K562 (cell line): ENCODE measurements around the gene FTSJ3. TPM values are rescaled to one million over a fixed set of nuclear protein-coding genes. Genes with fewer than 3 reads are reported as not detected.

ENCODE experiments used
- ATAC-seq: fragments of 200-7000 bp; cut with Tn5 transposase; 3 replicates; pipeline ENCODE4 v1.9.1; 2020; ENCODE audit warnings: moderate library complexity
- BruUV-seq: library from RNA; stranded (reverse); fragments of 400-500 nt; replicated peaks from 2 replicates; lab custom pipeline; 2021; lab: Mats Ljungman, UMichigan
- CTCF ChIA-PET: fragments of 300-600 bp; formaldehyde crosslinking; extraction: SDS; loops from one replicate; lab custom pipeline; 2021; ENCODE audit warnings: low intra/inter-chr PET ratio; lab: Yijun Ruan, JAX
- POLR2A ChIA-PET: fragments of 300-600, 350-650 bp; sonication (Branson Sonifier 250); formaldehyde crosslinking; extraction: SDS; loops from one replicate; lab custom pipeline; 2021; ENCODE audit warnings: antibody characterized with exemption, inconsistent platforms; lab: Yijun Ruan, JAX
- DNase-seq, 4 experiments: peaks; one replicate each; pipeline versions ENCODE4 v3.0.0 to v3.0.0-alpha.2; 2011 to 2018; ENCODE audit warnings: low spot score in 3 of 4, mixed read lengths in 3 of 4; ENCODE audit errors: extremely low read depth in 1 of 4
- FAIRE-seq: peaks from 2 replicates; lab custom pipeline; 2011; peaks lifted over from hg19 to GRCh38; lab: Jason Lieb, UNC
- H2AFZ ChIP-seq: 2 replicates; pipeline ENCODE4 v1.6.0; 2011; ENCODE audit warnings: low read depth, low read length, control low read depth, inconsistent platforms
- H3K27ac ChIP-seq: fragments of 200-600 bp; 3 replicates; pipeline ENCODE4 v1.8.0; 2011; ENCODE audit warnings: low read depth, mild to moderate bottlenecking, control low read depth, inconsistent platforms, low read length, moderate library complexity, mixed read lengths; ENCODE audit errors: extremely low read depth
- H3K27me3 ChIP-seq, 2 experiments: fragments of 300-600 bp in 1 of 2; 2 replicates in 1 of 2; 3 replicates in 1 of 2; pipeline versions ENCODE4 v1.6.0 to v1.8.0; 2011; ENCODE audit warnings: inconsistent platforms in 2 of 2, low read length in 2 of 2, mild to moderate bottlenecking in 1 of 2, mixed read lengths in 1 of 2, moderate library complexity in 1 of 2; ENCODE audit not compliant: control insufficient read depth in 2 of 2, insufficient read depth in 2 of 2
- H3K36me3 ChIP-seq: fragments of 300-600 bp; 3 replicates; pipeline ENCODE4 v1.8.0; 2011; ENCODE audit warnings: mild to moderate bottlenecking, low read length, inconsistent platforms; ENCODE audit not compliant: control insufficient read depth, insufficient read depth
- H3K4me1 ChIP-seq, 2 experiments: fragments of 200-600 bp in 1 of 2; replicated peaks in 1 of 2; 2 replicates in 1 of 2; 3 replicates in 1 of 2; pipeline versions ENCODE4 v1.5.1 to v1.8.0; 2011; ENCODE audit warnings: inconsistent platforms in 2 of 2, low read length in 2 of 2, mild to moderate bottlenecking in 1 of 2, mixed read lengths in 1 of 2, moderate library complexity in 1 of 2; ENCODE audit not compliant: control insufficient read depth in 2 of 2, insufficient read depth in 2 of 2
- H3K4me2 ChIP-seq: 2 replicates; pipeline ENCODE4 v1.6.1; 2011; ENCODE audit warnings: low read length, control low read depth, inconsistent platforms, mixed read lengths; ENCODE audit not compliant: insufficient read depth
- H3K4me3 ChIP-seq: fragments of 200-600 bp; sonication (generic), shearing (Covaris generic); 2 replicates; pipeline ENCODE4 v1.5.1; 2016; ENCODE audit warnings: control low read depth, inconsistent platforms
- H3K79me2 ChIP-seq: fragments of 200-600 bp; 3 replicates; pipeline ENCODE4 v1.8.0; 2011; ENCODE audit warnings: low read length, inconsistent platforms; ENCODE audit not compliant: control insufficient read depth, insufficient read depth
- H3K9ac ChIP-seq, 2 experiments: 2 replicates each; pipeline versions ENCODE4 v1.6.0 to v1.6.1; 2011; ENCODE audit warnings: low read depth in 2 of 2, low read length in 2 of 2, control low read depth in 1 of 2, inconsistent platforms in 1 of 2, mild to moderate bottlenecking in 1 of 2, mixed read lengths in 1 of 2; ENCODE audit not compliant: insufficient read depth in 1 of 2
- H3K9me1 ChIP-seq: one replicate; pipeline ENCODE4 v1.6.0; 2011; ENCODE audit warnings: inconsistent platforms, mild to moderate bottlenecking, low read length, moderate library complexity; ENCODE audit not compliant: control insufficient read depth, insufficient read depth
- H3K9me3 ChIP-seq: replicated peaks from 2 replicates; pipeline ENCODE4 v1.5.1; 2011; ENCODE audit warnings: low read depth, low read length, inconsistent platforms; ENCODE audit not compliant: control insufficient read depth, insufficient read depth
- H4K20me1 ChIP-seq: replicated peaks from 2 replicates; pipeline ENCODE4 v1.6.1; 2011; ENCODE audit warnings: low read length, inconsistent platforms, mixed read lengths; ENCODE audit not compliant: control insufficient read depth, insufficient read depth
- BCOR ChIP-seq: fragments of 450-650 bp; IDR thresholded peaks from 2 replicates; pipeline ENCODE4 v1.6.1; 2016
- EP300 ChIP-seq: IDR thresholded peaks from 2 replicates; pipeline ENCODE4 v1.6.1; 2012; ENCODE audit warnings: low read length, improper control_type of control experiment
- FOXA3 ChIP-seq, 2 experiments: fragments of 450-650 bp in 1 of 2; sonication (generic) in 1 of 2; formaldehyde crosslinking; IDR thresholded peaks in 1 of 2; conservative IDR thresholded peaks in 1 of 2; 2 replicates each; pipeline versions ENCODE4 v1.4.0 to v1.8.0; 2020 to 2022; ENCODE audit warnings: mild to moderate bottlenecking in 2 of 2, missing genetic modification reagents in 1 of 2
- HDAC2 ChIP-seq: fragments of 450-650 bp; IDR thresholded peaks from 2 replicates; pipeline ENCODE4 v1.6.1; 2016; ENCODE audit warnings: mild to moderate bottlenecking
- HIVEP1 ChIP-seq: fragments of 250-450 bp; sonication (Bioruptor Pico); IDR thresholded peaks from 2 replicates; pipeline ENCODE4 v1.4.0; 2020; ENCODE audit warnings: mild to moderate bottlenecking
- KDM1A ChIP-seq, 2 experiments: fragments of 450-650 bp; IDR thresholded peaks; 2 replicates each; pipeline ENCODE4 v1.6.1; 2016; ENCODE audit warnings: mild to moderate bottlenecking in 2 of 2
- PRPF4 ChIP-seq: fragments of 200-400 bp; formaldehyde crosslinking; IDR thresholded peaks from one replicate; pipeline ENCODE4 v1.6.1; 2017; ENCODE audit warnings: low read length, low read depth, mild to moderate bottlenecking; ENCODE audit not compliant: insufficient read depth, poor library complexity, severe bottlenecking
- RBM25 ChIP-seq: fragments of 200-400 bp; formaldehyde crosslinking; IDR thresholded peaks from 2 replicates; pipeline ENCODE4 v1.6.1; 2018; ENCODE audit warnings: low read length, low read depth, moderate library complexity; ENCODE audit not compliant: severe bottlenecking
- SP1 ChIP-seq: sonication (generic); formaldehyde crosslinking; IDR thresholded peaks from 2 replicates; pipeline ENCODE4 v1.8.1; 2022; ENCODE audit warnings: mild to moderate bottlenecking, missing genetic modification reagents
- ZMIZ1 ChIP-seq, 2 experiments: fragments of 150-350 bp in 1 of 2; IDR thresholded peaks; 2 replicates each; pipeline ENCODE4 v1.6.1; 2012 to 2016; ENCODE audit warnings: low read depth in 2 of 2, low read length in 2 of 2, mild to moderate bottlenecking in 1 of 2, moderate library complexity in 1 of 2
- ZNF121 ChIP-seq: sonication (generic); formaldehyde crosslinking; conservative IDR thresholded peaks from 2 replicates; pipeline ENCODE4 v1.8.0; 2022; ENCODE audit warnings: missing genetic modification reagents
- ZNF253 ChIP-seq: fragments of 250-450 bp; sonication (Bioruptor Pico); conservative IDR thresholded peaks from 2 replicates; pipeline ENCODE4 v1.6.1; 2021; ENCODE audit warnings: mild to moderate bottlenecking
- ZNF263 ChIP-seq: sonication (generic); formaldehyde crosslinking; IDR thresholded peaks from 2 replicates; pipeline ENCODE4 v1.8.0; 2022; ENCODE audit warnings: mild to moderate bottlenecking, missing genetic modification reagents, borderline replicate concordance
- WGBS: fragments of 100-300 bp; shearing (Covaris generic); methylation state at CpG from one replicate; pipeline ENCODE4 v1.1.6; 2016; ENCODE audit warnings: low coverage, mixed read lengths; ENCODE audit not compliant: insufficient coverage; ENCODE audit errors: missing lambda C conversion rate; 5-methylcytosine and 5-hydroxymethylcytosine counted together
- in situ Hi-C: fragments of 300-500 bp; cut with MboI; formaldehyde crosslinking; loops from 4 replicates; pipeline ENCODE4 v1.15.0; 2018; ENCODE audit warnings: inconsistent platforms, mixed read lengths
- intact Hi-C: fragments of 100-400 bp; cut with micrococcal nuclease; formaldehyde crosslinking; loops from 2 replicates; pipeline ENCODE4 v1.14.2; 2022
- polyA plus RNA-seq, 8 experiments: library from polyadenylated mRNA; depleted of rRNA in 4 of 8; stranded (reverse) in 5 of 8; unstranded in 3 of 8; fragments of >200 nt; fragmentation: Nextera tagmentation in 2 of 8; fragmentation: Illumina TruSeq in 1 of 8; extraction: Ambion mirVana in 2 of 8; extraction: Trizol in 1 of 8; gene quantifications; 2 replicates each; pipeline versions ENCODE4 v1.2.1 to v1.2.3, GENCODE V29; 2011 to 2014; ENCODE audit warnings: inconsistent platforms in 1 of 8, missing spikeins in 1 of 8
- total RNA-seq, 7 experiments: library from RNA; depleted of rRNA in 6 of 7; stranded (reverse); fragments of >200 nt in 6 of 7; fragmentation: Illumina TruSeq in 2 of 7; extraction: Trizol in 2 of 7; gene quantifications; 2 replicates each; pipeline versions ENCODE4 v1.2.1 to v1.2.3, GENCODE V29; 2011 to 2021; ENCODE audit warnings: low replicate concordance in 1 of 7
- TF ChIP-seq, protein P1 (sequence below), 2 experiments: IDR thresholded peaks; 2 replicates each; pipeline ENCODE4 v1.6.1; 2011; ENCODE audit warnings: borderline replicate concordance in 1 of 2, control low read depth in 1 of 2, low read depth in 1 of 2, low read length in 1 of 2, mild to moderate bottlenecking in 1 of 2, mixed read lengths in 1 of 2, moderate library complexity in 1 of 2; ENCODE audit not compliant: insufficient read depth in 1 of 2, insufficient read length in 1 of 2, poor library complexity in 1 of 2, severe bottlenecking in 1 of 2; ENCODE audit errors: extremely low read depth in 1 of 2

The FTSJ3 gene
- total and polyA plus RNA-seq, 9 of the 15 experiments (the other 6 are each of a cell fraction or from before 2014, with no cell fraction given): 18.0 to 65.6 (median 52.4) TPM

- Histone ChIP-seq H3K9me3 (peaks cover under 1% of the 10 kb centered on the region; the same call in 1 of the 2 replicates), H3K9me1 (no peaks in the 10 kb centered on the region), H3K4me1 (peaks cover 17 to 26% of the 10 kb centered on the region in 2 experiments; a peak in 4 of 5 replicates), H2AFZ (no peak overlapping the region), H3K4me2 (no peak overlapping the region), H3K9ac (no peak overlapping the region), H3K36me3 (peaks cover 24% of the 10 kb centered on the region; the same call in 1 of the 3 replicates), H3K27ac (no peak overlapping the region), H4K20me1 (no peaks in the 10 kb centered on the region), H3K4me3 (no peak overlapping the region), H3K79me2 (peaks cover 30% of the 10 kb centered on the region), H3K27me3 (no peaks in the 10 kb centered on the region)
- DNase-seq (no peak), FAIRE-seq (no peak), ATAC-seq (no peak)
- intact Hi-C loops: no loop called here
- TF ChIP-seq ZMIZ1 (IDR thresholded peaks at IDR 0.05; ENCODE audit: low read depth in 2 of 2, low read length in 2 of 2): no peak
- TF ChIP-seq, protein P1, sequence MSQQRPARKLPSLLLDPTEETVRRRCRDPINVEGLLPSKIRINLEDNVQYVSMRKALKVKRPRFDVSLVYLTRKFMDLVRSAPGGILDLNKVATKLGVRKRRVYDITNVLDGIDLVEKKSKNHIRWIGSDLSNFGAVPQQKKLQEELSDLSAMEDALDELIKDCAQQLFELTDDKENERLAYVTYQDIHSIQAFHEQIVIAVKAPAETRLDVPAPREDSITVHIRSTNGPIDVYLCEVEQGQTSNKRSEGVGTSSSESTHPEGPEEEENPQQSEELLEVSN (IDR thresholded peaks at IDR 0.05; ENCODE audit: borderline replicate concordance in 1 of 2, extremely low read depth in 1 of 2, insufficient read depth in 1 of 2, insufficient read length in 1 of 2, low read depth in 1 of 2, low read length in 1 of 2, poor library complexity in 1 of 2, severe bottlenecking in 1 of 2): no peak
- TF ChIP-seq KDM1A (IDR thresholded peaks at IDR 0.05): 0 out of 4 replicates have a peak, but pooled peaks of 1 of the 2 experiments have one; percentile 12
- no peak for TF ChIP-seq ZNF253 (CRISPR knock-in tag)
- TF ChIP-seq RBM25: peak; percentile 51
- peak; percentile 90 for TF ChIP-seq ZNF121
- 0 out of 2 replicates have a peak, but pooled peaks have one; percentile 35 for TF ChIP-seq HDAC2
- TF ChIP-seq SP1: no peak
- TF ChIP-seq EP300: no peak
- no peak for TF ChIP-seq ZNF263 (CRISPR knock-in tag)
- no peak for TF ChIP-seq FOXA3 (CRISPR knock-in tag; conservative IDR thresholded peaks at IDR 0.05 in 1 of 2, IDR thresholded peaks at IDR 0.05 in 1 of 2)
- TF ChIP-seq HIVEP1: no peak
- peak; percentile 79 for TF ChIP-seq BCOR
- no peak for TF ChIP-seq PRPF4
- POLR2A ChIA-PET: interaction anchor here (1.2 to 1.4 kb wide), 2 partner anchors 8 to 28 kb away, joined by 3 read pairs; no protein-coding TSS in a partner anchor
- CTCF ChIA-PET: no interaction called here
- BruUV-seq: no TSS peak
- WGBS: 83% methylated on average over 2 of the region's 2 CpGs
- in situ Hi-C loops: no loop called here
These were observed 25.8 kb upstream of the FTSJ3 start for GRCh38 chr17:63853260-63853659.
